Measurements from ENCODE around the gene UST. TPM values are rescaled to one million over a fixed set of nuclear protein-coding genes. Genes with fewer than 3 reads are reported as not detected.
"Not testable (repeated sequence)": the region's sequence is repeated elsewhere in the genome, so short reads cannot be mapped to it uniquely, and the experiment has no call there.

Gene UST
- polyA plus RNA-seq, 4 donors = 9.0 to 13.6 (median 11.8) TPM

- no peak for DNase-seq (ENCODE audit: low read depth in 4 of 4, low spot score in 2 of 4)
Observed at GRCh38 chr6:149025061-149025460, 278.2 kb downstream of the UST start.

GRCh38 chr6:149026530-149026942, 279.7 kb downstream of the UST start:
- no peak for DNase-seq (ENCODE audit: low read depth in 4 of 4, low spot score in 2 of 4)

GRCh38 chr6:149027484-149027883, 280.7 kb downstream of the UST start:
- no peak for DNase-seq (ENCODE audit: low read depth in 4 of 4, low spot score in 2 of 4)

DNA sequence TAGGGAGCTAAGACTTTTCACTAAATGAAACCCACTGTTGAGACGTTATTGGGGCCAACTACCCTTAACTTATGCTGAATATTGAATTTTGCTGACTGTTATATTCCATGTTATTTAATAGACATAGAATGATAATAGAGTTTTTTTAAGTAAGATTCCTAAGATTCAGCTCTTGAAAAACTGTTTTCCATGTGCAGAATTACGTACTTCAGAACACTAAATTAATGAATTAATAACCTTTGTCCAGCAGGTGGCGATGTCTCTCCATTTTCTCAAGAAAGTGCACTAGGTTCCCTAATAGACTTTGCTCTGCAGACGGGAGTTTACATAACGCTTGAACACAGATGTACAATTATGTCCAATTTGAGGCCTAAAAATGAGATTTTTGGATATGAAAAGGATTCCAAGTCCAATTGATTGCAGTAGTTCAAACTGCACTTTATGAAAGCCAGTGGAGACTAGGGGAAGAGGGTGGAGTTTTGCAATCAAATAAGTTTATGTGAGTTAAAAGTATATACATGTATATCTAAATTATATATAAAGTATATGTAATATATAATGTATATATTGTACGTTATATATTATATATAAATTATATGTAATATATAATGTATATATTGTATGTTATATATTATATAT, 282.1 kb downstream of the UST start:
- peak; percentile 59 to 89 (median 72) for DNase-seq (ENCODE audit: low read depth in 4 of 4, low spot score in 2 of 4)

GRCh38 chr6:149031201-149031858, 284.5 kb downstream of the UST start:
- DNase-seq (ENCODE audit: low read depth in 4 of 4, low spot score in 2 of 4) = no peak

- no peak for DNase-seq (ENCODE audit: low read depth in 4 of 4, low spot score in 2 of 4)
Observed at GRCh38 chr6:149031859-149032598, 285.2 kb downstream of the UST start.

- no peak for DNase-seq (ENCODE audit: low read depth in 4 of 4, low spot score in 2 of 4)
Observed at GRCh38 chr6:149032599-149033405, 286.0 kb downstream of the UST start.

- no peak for DNase-seq (ENCODE audit: low read depth in 4 of 4, low spot score in 2 of 4)
Observed at GRCh38 chr6:149033454-149033853, 286.6 kb downstream of the UST start.

GRCh38 chr6:149035766-149036165, 288.9 kb downstream of the UST start:
- no peak for DNase-seq (ENCODE audit: low read depth in 4 of 4, low spot score in 2 of 4)

GRCh38 chr6:149037051-149037671, 290.3 kb downstream of the UST start:
- DNase-seq (ENCODE audit: low read depth in 4 of 4, low spot score in 2 of 4) = peak in 2 of 4 donors; percentile 47 to 69

DNA sequence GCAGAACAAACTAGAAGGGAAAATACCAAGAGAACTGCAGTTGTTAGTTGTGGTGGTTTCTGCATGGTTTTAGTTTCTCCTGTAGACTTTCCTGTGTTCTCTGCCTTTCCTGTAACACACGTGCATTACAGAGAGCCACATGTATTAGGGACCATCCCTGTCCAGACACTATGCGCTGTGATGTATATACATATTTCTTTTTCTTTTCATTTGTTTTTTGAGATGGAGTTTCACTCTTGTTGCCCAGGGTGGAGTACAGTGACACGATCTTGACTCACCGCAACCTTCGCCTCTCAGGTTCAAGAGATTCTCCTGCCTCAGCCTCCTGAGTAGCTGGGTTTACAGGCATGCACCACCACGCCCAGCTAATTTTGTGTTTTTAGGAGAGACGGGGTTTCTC, 292.2 kb downstream of the UST start:
- DNase-seq (ENCODE audit: low read depth in 4 of 4, low spot score in 2 of 4) = not testable (repeated sequence)

- DNase-seq (ENCODE audit: low read depth in 4 of 4, low spot score in 2 of 4) = no peak
Observed at GRCh38 chr6:149041953-149042352, 295.1 kb downstream of the UST start.

GRCh38 chr6:149043476-149044130, 296.8 kb downstream of the UST start:
- no peak for DNase-seq (ENCODE audit: low read depth in 4 of 4, low spot score in 2 of 4)

GRCh38 chr6:149044528-149044927, 297.7 kb downstream of the UST start:
- no peak for DNase-seq (ENCODE audit: low read depth in 4 of 4, low spot score in 2 of 4)

DNA sequence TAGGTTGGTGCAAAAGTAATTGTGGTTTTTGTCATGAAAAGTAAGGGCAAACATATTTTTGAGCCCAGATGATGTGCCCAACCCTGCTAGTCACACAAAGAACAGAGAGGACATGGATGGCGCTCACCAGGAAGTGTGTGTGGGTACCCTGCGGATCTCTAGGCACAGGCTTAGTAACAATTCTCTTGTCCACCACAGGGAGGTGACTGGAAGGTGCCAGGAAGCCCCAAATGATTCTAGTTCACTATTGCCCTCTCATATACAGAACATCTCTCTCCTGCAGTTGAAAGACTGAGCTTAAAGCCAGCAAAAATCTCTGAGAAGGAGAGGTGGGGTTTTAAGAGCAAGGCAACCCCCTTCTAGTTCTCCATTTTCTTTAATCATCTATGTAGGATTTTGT, 298.6 kb downstream of the UST start:
- DNase-seq (ENCODE audit: low read depth in 4 of 4, low spot score in 2 of 4) = no peak

DNA sequence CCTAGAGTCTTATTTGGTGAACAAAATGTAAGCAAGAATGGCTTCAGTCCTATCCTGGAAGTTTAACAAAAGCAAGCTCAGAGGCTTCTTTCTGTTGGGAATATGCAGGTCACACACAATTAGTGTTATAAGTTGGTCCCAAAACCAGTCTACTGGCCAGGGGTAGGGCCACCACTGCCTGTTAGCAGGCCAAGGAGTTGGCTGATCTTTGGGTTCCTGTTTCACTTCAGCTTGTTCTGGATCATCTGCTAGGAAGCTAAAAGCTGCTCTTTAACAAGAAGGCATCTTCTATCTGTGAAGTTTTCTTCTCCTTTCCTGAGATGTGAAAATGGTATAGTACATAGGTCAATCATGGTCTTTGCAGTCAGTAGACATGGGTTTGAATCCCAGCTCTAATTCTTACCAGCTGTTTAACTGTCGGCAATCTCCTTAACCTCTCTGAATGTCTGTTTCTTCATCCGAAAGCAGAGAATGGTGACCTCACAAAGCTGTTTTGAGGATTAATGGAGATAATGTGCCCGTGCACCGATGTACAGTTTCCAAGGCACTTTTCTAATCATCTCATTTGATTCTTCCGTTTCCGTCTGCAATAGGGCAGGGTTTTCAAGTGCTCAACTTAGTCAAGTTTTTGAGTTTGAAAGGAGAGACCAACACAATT, 299.5 kb downstream of the UST start:
- DNase-seq (ENCODE audit: low read depth in 4 of 4, low spot score in 2 of 4) = no peak

DNA sequence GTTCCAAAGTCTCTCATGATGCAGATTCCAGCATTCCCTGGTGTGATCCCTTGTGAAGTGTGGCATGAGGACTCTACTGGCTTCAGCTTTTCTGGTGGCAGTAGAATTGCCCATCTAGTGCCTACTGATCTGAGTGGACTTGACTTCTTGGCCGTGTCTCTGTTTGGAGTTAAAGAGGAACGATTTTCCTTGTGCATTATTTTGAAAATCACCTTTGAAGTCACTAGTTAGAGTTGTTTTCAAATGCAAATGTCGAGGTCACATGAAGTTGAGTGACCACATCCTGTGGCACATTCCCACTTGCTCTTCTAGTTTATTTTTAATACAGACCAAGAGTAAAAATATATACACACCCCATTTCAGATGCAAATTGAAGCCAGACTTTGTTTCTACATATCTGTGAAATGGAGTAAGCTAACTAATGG, 300.0 kb downstream of the UST start:
- no peak for DNase-seq (ENCODE audit: low read depth in 4 of 4, low spot score in 2 of 4)

GRCh38 chr6:149049230-149049629, 302.4 kb downstream of the UST start:
- no peak for DNase-seq (ENCODE audit: low read depth in 4 of 4, low spot score in 2 of 4)

DNA sequence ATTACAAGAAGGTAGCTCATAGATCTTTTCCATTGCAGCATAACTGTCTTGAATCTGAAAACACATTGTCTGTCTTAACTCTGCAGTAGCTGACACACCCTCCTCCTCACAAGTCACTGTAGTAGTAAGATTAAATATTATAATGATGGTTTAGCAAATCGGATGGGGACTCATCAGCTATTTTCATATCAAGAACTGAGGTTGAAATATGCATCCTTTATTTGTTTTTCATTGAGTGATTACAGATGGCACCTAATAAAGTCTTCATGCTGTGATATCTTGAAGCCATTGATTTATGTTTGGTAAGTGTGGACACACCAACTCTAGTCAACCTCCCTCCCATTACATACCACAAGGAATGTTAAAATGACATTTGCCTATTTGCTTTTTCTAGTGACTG, 303.3 kb downstream of the UST start:
- no peak for DNase-seq (ENCODE audit: low read depth in 4 of 4, low spot score in 2 of 4)

Measured in left renal cortex interstitium (tissue), 4 donors.